Hindlimb muscle (tissue), 1 donor: ENCODE results near the gene PDE3A. TPM values are rescaled to one million over a fixed set of nuclear protein-coding genes. Genes with fewer than 3 reads are reported as not detected.
A peak's percentile ranks its signal among the peaks of the same experiment; 100 is the strongest.
"Not testable (repeated sequence)": the region's sequence is repeated elsewhere in the genome, so short reads cannot be mapped to it uniquely, and the experiment has no call there.

ENCODE experiments used
- DNase-seq: peaks from one replicate; pipeline ENCODE4 v3.0.0-alpha.2; 2013
- polyA plus RNA-seq: library from polyadenylated mRNA; unstranded; fragments of 120-200 nt; gene quantifications from one replicate; pipeline ENCODE4 v1.2.1, GENCODE V29; 2013; ENCODE audit not compliant: insufficient read length

The PDE3A gene
- polyA plus RNA-seq, 1 donor, result 10.4 TPM

DNA sequence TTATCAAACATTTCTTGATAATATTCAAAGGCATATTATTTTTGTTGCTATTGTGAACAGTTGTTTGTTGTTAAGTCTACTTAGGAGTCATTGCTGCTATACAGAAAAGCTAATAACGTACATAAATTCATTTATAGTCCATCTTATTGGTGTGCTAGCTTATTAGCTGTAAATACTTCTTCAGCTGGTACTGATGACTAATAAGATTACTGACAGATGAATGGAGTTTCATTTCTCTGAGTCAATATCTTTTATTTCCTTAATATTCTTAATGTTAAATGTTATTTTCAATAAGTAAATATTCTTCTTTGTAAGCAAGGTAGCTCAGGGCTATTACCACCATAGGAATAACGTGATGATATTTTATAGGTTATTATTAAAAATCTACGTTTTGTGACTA, 187.4 kb downstream of the PDE3A start:
- no peak for DNase-seq

DNA sequence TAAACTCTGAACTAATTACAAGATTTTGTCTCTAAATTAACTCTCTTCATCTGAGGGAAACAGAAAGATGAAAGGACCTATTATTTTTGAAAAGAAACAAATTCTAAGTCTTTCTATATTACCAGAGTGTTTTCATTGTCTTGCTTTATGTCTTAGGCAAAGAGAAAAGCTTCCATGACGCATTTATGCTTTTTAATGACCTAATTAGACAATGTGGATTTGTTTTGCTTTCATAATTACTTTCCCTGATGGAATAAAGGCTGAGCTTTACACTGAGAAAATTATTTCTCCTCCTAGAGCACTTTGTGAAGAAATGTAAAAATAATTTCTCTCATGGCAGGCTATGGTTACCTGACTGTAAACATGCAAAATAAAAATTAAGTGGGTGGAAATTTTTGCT, 188.8 kb downstream of the PDE3A start:
- DNase-seq, result no peak

DNA sequence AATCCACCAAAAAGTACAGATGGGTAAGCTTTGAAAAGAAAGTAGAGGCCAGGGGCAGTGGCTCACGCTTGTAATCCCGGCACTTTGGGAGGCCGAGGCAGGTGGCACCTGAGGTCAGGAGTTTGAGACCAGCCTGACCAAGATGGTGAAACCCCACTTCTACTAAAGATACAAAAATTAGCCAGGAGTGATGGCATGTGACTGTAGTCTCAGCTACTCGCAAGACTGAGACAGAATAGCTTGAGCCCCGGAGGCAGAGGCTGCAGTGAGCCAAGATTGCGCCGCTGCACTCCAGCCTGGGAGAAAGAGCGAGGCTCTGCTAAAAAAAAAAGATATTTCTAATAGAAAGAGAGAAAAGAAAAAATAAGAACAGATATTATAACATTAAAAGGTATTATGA, 192.6 kb downstream of the PDE3A start:
- DNase-seq, result no peak

DNA sequence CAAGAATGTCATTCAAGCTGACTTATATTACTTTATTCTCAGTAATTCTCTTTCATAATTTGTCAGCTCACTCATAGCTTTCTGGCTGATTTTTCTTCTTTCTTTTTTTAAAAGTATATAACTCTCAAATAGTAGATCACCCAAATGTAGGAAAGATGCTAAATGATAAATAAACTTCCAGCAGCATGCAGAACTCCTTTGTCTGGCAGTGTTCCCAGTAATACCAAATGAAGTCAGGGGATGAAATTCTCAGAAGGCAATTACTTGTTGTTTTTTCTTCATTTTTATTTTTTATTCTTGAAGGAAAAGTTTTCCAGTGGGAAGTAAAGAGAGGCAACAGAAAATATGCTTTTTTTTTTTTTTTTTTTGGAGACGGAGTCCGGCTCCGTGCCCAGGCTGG, 193.5 kb downstream of the PDE3A start:
- no peak for DNase-seq

DNA sequence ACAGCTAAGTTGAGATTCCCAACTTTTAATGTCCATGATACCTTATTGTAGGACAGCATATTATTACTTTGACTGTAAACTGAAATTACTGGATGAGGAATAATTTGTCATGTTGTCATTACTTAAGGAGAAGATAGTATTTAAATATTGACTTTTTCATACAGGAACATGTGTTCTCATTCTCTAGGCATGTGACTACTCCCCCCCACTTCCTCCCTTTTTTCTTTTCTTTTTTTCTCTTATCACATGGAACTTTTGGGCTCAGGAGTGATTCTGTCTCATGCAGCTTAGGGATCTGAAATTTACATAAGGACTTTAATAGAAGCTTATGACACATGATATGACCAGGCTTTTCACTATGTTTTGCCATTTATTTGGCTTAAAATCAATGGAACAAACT, 199.1 kb downstream of the PDE3A start:
- DNase-seq, result no peak

DNA sequence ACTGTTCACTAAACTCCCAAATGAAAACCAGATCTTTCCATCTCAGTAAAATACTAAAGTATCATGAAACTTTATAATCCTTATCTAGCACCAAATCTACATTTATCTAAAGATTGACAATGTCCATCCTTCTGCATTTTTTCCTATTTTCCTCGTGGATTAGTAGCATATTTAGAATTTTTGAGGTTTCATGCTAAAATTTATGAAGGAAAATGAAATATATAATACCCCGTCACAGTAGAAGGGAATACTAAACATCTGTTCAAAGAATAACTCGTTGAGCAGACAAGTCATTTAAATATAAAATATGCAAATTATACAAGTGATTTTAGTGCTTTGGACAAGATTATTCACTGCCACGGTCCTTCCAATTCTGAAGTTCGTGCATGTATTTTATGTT, 204.1 kb downstream of the PDE3A start:
- no peak for DNase-seq

DNA sequence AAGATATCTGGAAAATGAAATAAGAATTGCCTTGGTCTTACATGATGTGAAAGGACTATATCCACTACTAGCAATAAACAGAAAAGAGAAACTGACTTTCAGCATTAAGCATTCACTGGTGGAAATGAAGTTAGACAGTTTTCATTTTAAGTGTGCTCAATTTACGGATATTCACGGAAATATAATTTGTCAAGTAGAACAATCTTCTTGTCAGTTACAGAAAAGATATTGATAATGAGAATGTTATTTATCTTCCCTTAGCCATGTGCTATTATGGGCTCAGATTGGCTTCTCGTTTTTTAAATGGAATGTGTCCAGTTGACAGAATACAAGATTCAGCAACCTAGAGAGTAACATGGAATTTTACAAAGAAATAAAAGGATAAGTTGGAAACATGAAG, 208.2 kb downstream of the PDE3A start:
- no peak for DNase-seq

DNA sequence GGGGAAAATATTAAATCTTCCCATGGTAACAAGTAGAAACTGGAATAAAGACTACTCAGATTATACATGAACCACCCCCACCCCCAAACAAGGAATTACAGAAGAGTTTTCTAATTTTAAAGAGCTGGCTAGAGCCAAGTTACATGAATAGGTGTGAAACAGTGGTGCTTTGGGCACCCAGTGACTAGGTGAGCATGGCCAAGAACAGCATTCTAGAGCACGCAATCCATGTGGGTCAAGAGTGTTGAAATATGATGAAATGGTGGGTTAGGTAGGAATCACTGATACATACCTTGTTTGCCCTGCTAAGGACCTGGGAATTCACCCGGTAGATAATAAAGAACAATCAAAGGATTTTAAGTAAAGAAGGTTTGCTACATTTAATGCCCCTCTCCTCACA, 208.7 kb downstream of the PDE3A start:
- no peak for DNase-seq

DNA sequence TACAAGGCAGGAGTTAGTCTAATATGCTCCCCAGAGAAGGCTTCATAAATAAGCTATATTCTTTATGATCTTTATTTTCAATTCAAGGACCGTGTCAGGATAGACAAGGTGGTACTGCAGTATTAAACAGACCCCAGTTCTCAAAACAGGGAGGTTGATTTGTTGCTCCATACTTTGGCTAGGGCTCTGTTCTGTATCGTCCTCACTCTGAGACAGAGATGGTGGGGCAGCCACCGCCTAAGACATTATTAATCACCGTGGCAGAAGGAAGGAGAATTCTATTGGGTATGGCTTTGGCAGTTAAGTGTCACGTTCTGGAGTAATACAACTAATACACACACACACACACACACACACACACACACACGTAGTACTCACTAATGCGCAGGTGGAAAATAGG, 209.8 kb downstream of the PDE3A start:
- no peak for DNase-seq

DNA sequence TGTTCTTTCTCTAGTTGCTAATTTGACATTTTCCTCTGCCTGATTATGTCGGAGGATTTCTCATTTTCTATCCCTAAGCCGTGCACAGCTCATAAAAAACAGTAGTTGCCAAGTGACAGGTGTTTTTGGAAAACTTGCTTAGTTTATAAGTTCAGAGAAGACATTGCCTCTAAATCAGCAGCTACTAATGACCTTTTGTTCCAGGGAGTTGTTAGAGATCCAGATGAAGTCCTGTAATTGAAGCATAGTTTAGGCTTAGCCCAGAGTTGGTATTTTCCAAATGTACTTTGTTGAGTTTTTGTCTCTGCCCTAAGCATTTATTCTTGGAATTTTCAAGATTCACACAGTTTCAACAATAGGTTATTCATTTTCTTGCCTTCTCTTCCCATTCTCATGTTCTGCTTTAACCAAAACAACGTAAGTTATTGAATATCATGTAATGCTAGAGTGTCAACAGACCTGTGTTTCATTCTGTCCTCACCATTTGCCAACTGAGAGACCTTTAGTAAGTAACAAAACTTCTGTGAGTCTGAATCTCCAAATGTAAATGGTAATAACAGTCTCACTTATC, 216.8 kb downstream of the PDE3A start:
- no peak for DNase-seq

DNA sequence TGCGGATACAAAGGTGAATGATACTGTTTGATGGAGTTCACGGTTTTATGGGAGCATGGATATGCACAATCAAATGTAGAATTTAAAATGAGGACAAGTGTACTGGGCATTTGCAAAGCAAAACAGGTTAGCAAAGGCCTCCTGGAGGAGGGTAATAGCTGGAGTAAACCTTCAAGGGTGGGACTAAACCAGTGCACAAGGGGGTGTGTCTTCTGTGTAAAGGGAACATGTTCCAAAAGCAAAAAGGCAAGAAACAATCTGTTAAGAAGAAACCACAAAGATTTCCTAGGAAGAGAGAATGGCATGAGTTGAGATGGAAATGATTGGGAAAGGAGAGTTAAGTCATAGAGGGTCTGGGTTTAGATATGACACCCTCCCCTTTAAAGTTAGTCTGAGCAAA, 217.6 kb downstream of the PDE3A start:
- no peak for DNase-seq

DNA sequence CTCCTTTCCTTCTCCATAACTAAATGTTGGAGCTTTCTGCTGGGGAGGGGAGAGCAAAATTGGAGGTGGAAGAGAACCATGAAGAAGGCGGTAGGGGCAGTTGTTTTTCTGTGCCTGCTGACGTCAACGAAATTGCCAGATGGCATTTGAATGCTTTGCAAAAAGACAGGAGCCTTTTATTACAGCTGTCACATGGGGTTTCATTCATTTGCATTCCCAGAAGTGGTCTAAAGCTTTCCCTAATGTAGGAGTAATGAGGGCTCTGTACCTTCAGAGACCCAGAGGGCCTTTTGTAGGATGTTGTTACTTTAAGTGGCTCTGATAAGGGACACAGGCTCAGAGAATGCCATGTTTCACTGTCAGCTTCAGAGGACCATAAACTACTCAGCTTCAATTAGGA, 219.7 kb downstream of the PDE3A start:
- peak; percentile 23 for DNase-seq

DNA sequence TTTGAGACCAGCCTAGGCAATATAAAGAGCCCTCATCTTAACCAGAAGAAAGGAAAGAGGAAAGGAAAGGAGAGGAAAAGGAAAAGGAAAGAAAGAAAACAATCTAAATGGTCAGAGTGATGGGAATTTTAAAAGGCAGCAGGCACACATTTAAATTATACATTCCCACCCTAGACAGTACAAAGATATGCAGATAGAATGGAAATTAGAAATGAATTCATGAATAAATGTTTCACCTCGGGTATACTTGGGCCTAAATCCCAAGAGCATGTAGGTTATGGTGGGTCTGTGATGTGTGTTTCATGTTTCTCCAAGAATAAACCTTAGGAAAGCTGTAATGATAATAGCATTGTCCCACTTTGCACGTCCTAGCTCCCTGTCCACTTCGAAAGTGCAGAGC, 222.2 kb downstream of the PDE3A start:
- DNase-seq, result no peak

DNA sequence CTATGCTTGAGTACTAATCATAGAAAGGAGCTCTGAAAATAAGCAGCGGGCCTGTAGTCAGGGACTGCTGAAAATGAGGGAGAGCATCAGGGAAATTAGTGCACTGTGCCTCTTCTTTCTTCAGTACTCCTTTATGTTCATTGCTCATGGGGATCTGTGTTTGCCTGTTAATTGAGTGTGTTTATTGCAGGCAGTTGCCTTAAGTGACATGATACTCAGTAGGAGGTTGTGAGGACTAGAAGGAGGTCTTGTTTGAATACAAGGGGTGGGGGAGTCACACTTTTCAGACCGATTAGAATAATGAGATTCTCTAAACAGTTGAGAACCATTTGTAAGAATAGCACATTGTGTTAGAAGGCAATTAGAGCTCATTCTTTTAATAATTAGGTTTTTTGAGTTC, 224.2 kb downstream of the PDE3A start:
- DNase-seq, result no peak

DNA sequence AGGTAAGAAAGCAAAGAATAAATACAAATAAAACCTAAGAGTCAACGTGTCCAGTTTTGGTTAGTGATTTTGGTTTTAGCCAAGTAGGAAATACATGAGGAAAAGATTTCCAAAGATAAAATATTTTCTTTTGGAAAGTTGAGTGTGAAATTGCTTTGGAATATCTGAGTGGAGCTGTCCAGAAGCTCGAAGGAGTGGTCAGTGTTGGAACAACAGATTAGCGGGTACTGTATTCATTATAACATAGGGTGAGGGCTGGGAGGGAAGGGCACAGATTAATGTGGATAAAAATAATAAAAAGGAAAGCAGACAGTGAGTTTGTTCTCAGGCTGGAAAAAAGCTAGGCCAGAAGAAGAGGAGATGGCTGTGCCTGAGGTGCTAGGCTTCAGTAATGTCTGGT, 225.3 kb downstream of the PDE3A start:
- no peak for DNase-seq

DNA sequence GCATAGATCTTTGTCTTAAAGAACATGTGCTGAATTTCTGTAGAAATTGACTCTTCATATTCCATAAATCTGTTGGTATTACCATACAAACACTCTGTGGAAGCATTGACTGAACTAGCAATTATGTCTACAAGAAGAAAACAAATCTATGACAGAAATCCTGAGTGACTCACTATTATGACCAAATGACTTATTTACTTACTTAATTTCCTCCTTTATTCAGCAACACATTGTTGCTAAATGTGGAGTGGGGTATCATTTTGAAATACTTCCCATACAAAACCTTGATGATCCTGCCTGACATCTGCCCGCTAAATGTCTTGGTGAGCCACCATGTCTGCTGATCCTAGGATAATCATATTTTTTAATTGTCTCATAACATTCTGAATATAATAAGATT, 227.7 kb downstream of the PDE3A start:
- no peak for DNase-seq

DNA sequence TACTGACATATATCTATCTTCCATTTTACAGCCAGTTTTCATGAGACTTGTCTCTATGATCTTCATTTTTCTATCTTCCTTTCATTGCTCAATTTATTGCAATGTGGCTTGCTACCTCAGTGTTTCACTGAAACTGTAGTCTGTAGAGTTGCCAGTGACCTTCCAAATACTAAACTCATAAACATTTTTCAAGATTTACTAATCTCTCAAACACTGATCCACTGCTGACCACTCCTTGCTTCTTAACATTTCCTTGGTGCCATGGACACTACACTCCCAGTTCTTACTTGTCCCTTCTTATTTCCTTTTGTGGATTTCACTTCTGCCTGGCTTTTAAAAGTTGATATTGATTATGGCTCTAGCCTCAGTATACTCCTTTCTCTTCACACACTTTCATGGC, 231.4 kb downstream of the PDE3A start:
- DNase-seq, result no peak

DNA sequence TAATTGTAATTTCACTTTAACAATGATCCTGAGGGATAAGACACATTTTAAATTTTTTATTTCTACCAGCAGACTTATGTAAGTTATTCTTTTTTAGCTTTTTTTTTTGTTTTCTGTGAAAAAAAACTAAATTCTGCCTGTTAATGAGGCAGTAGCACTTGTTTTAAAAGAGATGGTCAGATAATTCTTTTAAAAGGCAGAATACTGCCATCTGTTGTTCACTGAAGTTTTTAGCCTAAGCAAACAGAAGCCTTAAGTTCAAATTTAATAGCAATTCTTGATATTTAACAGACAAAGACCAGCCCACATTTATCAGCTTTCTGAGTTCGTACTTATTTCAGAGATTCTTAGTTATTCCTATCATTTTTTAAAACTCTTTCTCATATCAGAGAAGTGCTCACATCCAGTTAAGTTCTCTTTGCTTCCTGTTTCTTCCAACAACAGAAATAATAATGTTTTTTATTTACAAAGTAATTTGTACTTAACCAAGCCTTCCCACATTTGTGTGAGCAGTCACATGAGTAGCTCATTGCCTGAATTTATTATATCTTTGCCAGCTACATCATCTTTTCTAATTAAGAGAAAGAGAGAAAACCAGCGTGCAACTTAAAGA, 233.4 kb downstream of the PDE3A start:
- DNase-seq, result peak; percentile 32

DNA sequence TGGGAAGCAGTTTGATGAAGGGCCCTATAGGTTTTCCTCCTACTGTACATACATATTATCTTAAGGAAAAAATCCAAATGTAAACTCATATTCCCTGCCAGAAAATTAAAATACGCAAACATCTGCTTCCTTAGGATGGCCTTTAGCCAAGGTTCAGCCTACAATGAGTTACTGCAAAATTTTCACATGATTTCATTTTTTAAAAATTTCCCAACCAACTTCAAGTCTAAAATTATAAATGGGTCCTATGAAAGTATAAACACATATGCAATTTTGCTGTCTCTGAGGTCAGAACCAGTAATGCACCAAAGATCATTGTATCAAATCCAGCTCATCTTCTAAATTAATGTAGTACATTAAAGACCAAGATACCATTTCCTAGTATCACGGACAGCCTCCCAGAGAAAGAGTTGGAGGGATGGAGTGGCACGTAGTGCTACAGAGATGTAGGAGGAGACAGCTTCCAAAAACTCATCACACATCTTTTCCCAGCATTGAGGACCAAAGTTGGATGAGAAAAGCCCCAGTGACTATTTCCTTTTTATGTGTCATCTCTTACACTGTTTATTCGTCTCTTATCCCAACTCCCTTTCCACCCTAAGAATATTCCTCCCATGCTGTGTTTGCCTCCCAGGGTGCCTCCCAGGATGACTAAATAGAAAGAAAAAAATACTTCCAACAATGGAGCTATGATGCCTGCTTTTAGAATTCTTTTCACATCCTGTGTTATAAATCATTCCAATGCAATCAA, 234.5 kb downstream of the PDE3A start:
- peak; percentile 47 for DNase-seq

DNA sequence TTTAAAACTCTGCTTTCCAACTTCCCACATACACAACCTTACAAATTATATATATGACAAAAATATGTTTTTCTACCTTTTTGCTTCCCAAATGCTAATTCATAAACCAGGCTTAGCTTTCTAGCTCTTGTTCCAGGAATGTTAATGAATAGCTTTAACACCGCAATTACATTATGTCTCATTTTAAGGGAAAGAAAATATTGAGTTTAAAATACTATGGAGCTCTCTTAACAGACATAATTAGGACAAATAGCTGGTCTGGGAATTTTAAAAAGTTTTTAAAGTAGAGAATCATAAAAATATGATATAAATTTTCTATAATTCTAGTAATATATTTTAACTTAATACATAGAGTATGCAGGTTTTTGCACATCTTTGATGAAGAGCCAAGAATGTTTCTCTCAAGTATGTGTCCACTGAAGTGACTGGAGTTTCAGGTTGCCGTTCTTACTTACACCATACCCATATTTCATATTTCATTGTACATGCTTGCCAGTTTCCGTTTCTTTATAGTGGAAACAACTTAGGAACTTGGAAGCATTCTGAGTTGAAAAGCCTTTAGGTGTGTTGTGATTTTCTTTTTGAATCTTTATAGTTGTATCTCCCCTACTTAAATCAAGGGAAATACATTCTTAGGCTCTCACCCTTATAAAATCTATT, 236.2 kb downstream of the PDE3A start:
- peak; percentile 68 for DNase-seq

DNA sequence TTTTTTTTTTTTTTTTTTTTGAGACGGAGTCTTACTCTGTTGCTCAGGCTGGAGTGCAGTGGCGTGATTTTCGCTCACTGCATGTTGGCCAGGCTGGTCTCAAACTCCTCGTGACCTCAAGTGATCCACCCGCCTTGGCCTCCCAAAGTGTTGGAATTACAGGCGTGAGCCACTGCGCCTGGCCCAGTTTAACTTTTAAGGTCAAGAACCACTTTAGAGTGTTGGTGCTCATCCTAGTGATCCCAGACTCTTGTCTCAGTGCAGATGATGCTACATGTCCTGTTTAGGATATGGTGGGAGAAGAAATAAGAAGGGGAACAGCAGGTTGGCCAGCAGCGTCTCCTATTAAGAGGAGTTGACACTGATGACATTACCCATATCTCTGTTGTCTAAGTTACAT, 246.7 kb downstream of the PDE3A start:
- DNase-seq, result not testable (repeated sequence)

DNA sequence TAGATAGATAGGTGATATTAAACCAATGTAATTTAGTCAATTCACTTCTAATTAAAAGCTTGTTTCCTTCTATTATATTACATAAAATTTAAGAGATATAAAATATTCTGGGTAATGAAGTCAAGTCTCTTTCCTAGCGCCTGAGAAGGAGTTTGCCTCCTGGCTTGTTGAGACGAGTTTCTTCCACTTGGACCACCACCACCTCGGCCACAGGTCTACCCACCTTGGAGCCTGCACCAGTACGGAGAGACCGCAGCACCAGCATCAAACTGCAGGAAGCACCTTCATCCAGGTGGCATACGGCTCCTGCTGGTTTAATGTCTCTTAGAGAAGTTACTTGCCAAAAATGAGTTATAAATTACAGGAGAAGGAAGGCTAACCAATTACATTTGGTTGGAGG, 247.8 kb downstream of the PDE3A start:
- no peak for DNase-seq

DNA sequence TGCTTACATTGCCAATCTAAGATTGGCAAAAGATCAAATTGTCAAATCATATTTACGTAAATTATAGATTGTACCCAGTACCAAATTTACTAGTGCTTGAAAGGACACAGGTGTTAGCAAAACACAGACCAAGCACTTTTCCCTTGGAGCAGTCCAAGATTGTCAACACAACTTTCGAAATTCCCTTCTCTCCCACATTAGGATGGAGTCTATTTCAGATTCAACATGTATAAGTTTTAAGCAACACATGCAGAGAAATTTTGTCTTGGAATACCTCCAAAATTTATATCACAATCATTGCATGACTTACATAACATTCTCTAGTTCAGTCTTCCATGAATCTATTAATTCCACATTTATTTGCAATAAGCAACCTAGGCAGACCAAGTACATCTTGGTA, 251.9 kb downstream of the PDE3A start:
- no peak for DNase-seq

DNA sequence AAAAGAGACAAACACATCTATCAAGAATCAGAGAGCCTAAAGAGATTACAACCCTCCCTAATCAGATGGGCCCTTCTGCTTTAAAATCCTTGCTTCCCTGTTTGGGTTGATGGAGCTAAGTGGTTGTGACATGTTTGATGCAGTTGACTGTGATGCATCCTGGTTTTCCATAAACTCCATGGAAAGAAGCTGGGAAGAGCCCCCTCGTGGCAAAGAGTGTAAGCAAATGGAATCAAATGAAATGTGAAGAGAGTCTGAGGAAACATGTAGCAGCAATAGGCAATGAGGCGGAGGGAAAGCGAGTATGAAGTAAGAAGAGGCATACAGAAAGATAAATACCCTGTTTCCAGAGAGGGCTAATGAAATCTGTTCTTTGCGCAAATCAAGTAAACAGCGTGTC, 256.4 kb downstream of the PDE3A start:
- no peak for DNase-seq
